K562 (cell line): ENCODE measurements around the gene NUTM1. TPM values are rescaled to one million over a fixed set of nuclear protein-coding genes. Genes with fewer than 3 reads are reported as not detected.

Experiments used
- CHD2 ChIP-seq: IDR thresholded peaks from 2 replicates; pipeline ENCODE4 v1.6.1; 2011; ENCODE audit warnings: low read depth, low read length
- CREB3 ChIP-seq: fragments of 450-650 bp; conservative IDR thresholded peaks from 2 replicates; pipeline ENCODE4 v1.6.1; 2016; ENCODE audit warnings: missing genetic modification characterization, low read depth, mild to moderate bottlenecking, missing compliant biosample characterization, moderate library complexity
- ELF2 ChIP-seq: fragments of 250-450 bp; sonication (Bioruptor Pico); IDR thresholded peaks from 2 replicates; pipeline ENCODE4 v1.5.0; 2021; ENCODE audit warnings: mild to moderate bottlenecking
- ESRRA ChIP-seq: fragments of 450-650 bp; IDR thresholded peaks from 2 replicates; pipeline ENCODE4 v1.6.1; 2014; ENCODE audit warnings: low read depth, mild to moderate bottlenecking, moderate library complexity, borderline replicate concordance
- HDAC2 ChIP-seq: fragments of 450-650 bp; IDR thresholded peaks from 2 replicates; pipeline ENCODE4 v1.6.1; 2016; ENCODE audit warnings: mild to moderate bottlenecking
- HDAC6 ChIP-seq: IDR thresholded peaks from 2 replicates; pipeline ENCODE4 v1.6.1; 2012; ENCODE audit warnings: low read depth, mild to moderate bottlenecking, control low read depth, inconsistent platforms, low read length, moderate library complexity
- KDM5B ChIP-seq: fragments of 200-600 bp; sonication (generic); IDR thresholded peaks from 2 replicates; pipeline ENCODE4 v1.6.1; 2012; ENCODE audit warnings: low read depth, mild to moderate bottlenecking, moderate library complexity, low read length, control low read depth, inconsistent platforms; ENCODE audit not compliant: insufficient replicate concordance
- LCOR ChIP-seq: sonication (generic); formaldehyde crosslinking; IDR thresholded peaks from 2 replicates; pipeline ENCODE4 v1.8.0; 2022; ENCODE audit warnings: mild to moderate bottlenecking, missing genetic modification reagents
- NBN ChIP-seq: fragments of 450-650 bp; IDR thresholded peaks from 2 replicates; pipeline ENCODE4 v1.6.1; 2016; ENCODE audit warnings: low read depth, mild to moderate bottlenecking
- POLR2AphosphoS2 ChIP-seq: IDR thresholded peaks from 2 replicates; pipeline ENCODE4 v1.6.1; 2012; ENCODE audit warnings: low read length, improper control_type of control experiment
- POLR2AphosphoS5 ChIP-seq: IDR thresholded peaks from 2 replicates; pipeline ENCODE4 v1.6.1; 2011; ENCODE audit warnings: mild to moderate bottlenecking, low read depth, low read length, moderate library complexity; ENCODE audit not compliant: control insufficient read depth, insufficient read depth
- POLR2H ChIP-seq: IDR thresholded peaks from 2 replicates; pipeline ENCODE4 v1.6.1; 2016; ENCODE audit warnings: missing genetic modification characterization, low read depth, mild to moderate bottlenecking, control low read depth, missing compliant biosample characterization, moderate library complexity
- PURB ChIP-seq: sonication (generic); formaldehyde crosslinking; IDR thresholded peaks from 2 replicates; pipeline ENCODE4 v1.9.0; 2021; ENCODE audit warnings: low read depth, mild to moderate bottlenecking, missing genetic modification reagents
- SNIP1 ChIP-seq: fragments of 450-650 bp; IDR thresholded peaks from 2 replicates; pipeline ENCODE4 v1.7.1; 2017; ENCODE audit warnings: low read depth, mild to moderate bottlenecking
- TAF1 ChIP-seq: IDR thresholded peaks from 2 replicates; pipeline ENCODE4 v1.6.1; 2011; ENCODE audit warnings: mild to moderate bottlenecking, low read length, moderate library complexity; ENCODE audit not compliant: insufficient read depth, control insufficient read depth, severe bottlenecking; ENCODE audit errors: extremely low read depth
- TCF3 ChIP-seq: sonication (generic); formaldehyde crosslinking; IDR thresholded peaks from 2 replicates; pipeline ENCODE4 v1.4.0; 2020; ENCODE audit warnings: mild to moderate bottlenecking, missing genetic modification reagents
- ZBTB1 ChIP-seq: sonication (generic); formaldehyde crosslinking; IDR thresholded peaks from 2 replicates; pipeline ENCODE4 v1.8.1; 2023; ENCODE audit warnings: missing genetic modification reagents, low read depth, mild to moderate bottlenecking, borderline replicate concordance
- ZNF778 ChIP-seq: fragments of 450-650 bp; formaldehyde crosslinking; IDR thresholded peaks from 2 replicates; pipeline ENCODE4 v1.4.0; 2020; ENCODE audit warnings: mild to moderate bottlenecking, moderate library complexity
- polyA plus RNA-seq, 8 experiments: library from polyadenylated mRNA; depleted of rRNA in 4 of 8; stranded (reverse) in 5 of 8; unstranded in 3 of 8; fragments of >200 nt; fragmentation: Nextera tagmentation in 2 of 8; fragmentation: Illumina TruSeq in 1 of 8; extraction: Ambion mirVana in 2 of 8; extraction: Trizol in 1 of 8; gene quantifications; 2 replicates each; pipeline versions ENCODE4 v1.2.1 to v1.2.3, GENCODE V29; 2011 to 2014; ENCODE audit warnings: inconsistent platforms in 1 of 8, missing spikeins in 1 of 8
- total RNA-seq, 7 experiments: library from RNA; depleted of rRNA in 6 of 7; stranded (reverse); fragments of >200 nt in 6 of 7; fragmentation: Illumina TruSeq in 2 of 7; extraction: Trizol in 2 of 7; gene quantifications; 2 replicates each; pipeline versions ENCODE4 v1.2.1 to v1.2.3, GENCODE V29; 2011 to 2021; ENCODE audit warnings: low replicate concordance in 1 of 7
- TF ChIP-seq, protein P1 (sequence below): fragments of 200-800 bp; sonication (Bioruptor generic); IDR thresholded peaks from 2 replicates; pipeline ENCODE4 v1.6.1; 2017; ENCODE audit warnings: missing genetic modification characterization, missing compliant biosample characterization
- TF ChIP-seq, protein P2 (sequence below), 2 experiments: fragments of 450-650 bp in 1 of 2; IDR thresholded peaks; 2 replicates each; pipeline ENCODE4 v1.6.1; 2011 to 2017; ENCODE audit warnings: low read depth in 2 of 2, antibody characterized with exemption in 1 of 2, borderline replicate concordance in 1 of 2, low read length in 1 of 2, mild to moderate bottlenecking in 1 of 2, mixed read lengths in 1 of 2; ENCODE audit not compliant: control insufficient read depth in 1 of 2

NUTM1 gene
- total and polyA plus RNA-seq, 9 of the 15 experiments (the other 6 are each of a cell fraction or from before 2014, with no cell fraction given), result 0.01 to 0.05 (median 0.04) TPM; not detected in 4

DNA sequence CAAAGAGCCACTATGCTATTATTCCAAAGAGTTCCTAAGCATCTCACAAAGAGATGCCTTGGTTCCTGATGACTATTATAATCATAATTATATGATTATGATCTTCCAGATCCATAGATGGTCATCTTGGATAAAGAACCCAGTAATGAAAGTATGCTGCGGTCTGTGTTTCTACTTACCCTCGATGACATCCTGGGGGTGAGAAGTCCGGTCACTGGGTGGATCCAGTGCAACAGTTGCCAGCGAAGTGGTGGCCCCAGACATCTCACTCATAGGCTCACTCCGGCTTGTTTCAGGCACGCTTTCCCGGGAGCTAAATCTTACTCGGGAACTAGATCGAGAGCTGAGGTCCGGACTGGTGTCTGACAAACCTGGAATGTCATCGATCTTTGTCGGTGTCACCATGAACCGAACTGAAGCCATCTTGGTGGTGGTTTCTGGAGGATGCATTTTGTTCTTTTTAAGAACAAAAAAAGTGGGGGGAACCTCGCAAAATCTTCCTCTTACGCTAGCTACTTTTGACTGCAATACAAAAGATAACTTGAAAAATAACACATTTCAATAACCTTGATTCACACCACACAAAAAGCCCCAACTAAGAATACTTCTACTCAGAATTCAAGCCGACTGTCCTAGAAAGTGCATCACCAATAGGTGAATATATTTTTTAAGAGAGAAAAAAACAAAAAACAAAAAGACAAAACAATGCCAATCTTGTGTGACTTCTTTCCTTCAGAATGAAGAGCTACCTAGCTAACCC, 6.7 kb upstream of the NUTM1 start (continued):
- TF ChIP-seq CHD2 (no peak), POLR2AphosphoS5 (no peak), POLR2AphosphoS2 (no peak), CREB3 (tag) (peak; percentile 63; the same call in 1 of the 2 replicates), ZBTB1 (CRISPR knock-in tag) (no peak), KDM5B (no peak), POLR2H (no peak), HDAC6 (no peak), TAF1 (no peak), ELF2 (CRISPR knock-in tag) (no peak), PURB (CRISPR knock-in tag) (no peak), NBN (no peak), SNIP1 (no peak), TCF3 (CRISPR knock-in tag) (no peak), ESRRA (no peak), ZNF778 (CRISPR knock-in tag) (no peak), HDAC2 (no peak), LCOR (CRISPR knock-in tag) (no peak)
- TF ChIP-seq, protein P1, sequence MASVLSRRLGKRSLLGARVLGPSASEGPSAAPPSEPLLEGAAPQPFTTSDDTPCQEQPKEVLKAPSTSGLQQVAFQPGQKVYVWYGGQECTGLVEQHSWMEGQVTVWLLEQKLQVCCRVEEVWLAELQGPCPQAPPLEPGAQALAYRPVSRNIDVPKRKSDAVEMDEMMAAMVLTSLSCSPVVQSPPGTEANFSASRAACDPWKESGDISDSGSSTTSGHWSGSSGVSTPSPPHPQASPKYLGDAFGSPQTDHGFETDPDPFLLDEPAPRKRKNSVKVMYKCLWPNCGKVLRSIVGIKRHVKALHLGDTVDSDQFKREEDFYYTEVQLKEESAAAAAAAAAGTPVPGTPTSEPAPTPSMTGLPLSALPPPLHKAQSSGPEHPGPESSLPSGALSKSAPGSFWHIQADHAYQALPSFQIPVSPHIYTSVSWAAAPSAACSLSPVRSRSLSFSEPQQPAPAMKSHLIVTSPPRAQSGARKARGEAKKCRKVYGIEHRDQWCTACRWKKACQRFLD (CRISPR knock-in tag), result peak; percentile 67; the same call in 1 of the 2 replicates
- TF ChIP-seq, protein P2, sequence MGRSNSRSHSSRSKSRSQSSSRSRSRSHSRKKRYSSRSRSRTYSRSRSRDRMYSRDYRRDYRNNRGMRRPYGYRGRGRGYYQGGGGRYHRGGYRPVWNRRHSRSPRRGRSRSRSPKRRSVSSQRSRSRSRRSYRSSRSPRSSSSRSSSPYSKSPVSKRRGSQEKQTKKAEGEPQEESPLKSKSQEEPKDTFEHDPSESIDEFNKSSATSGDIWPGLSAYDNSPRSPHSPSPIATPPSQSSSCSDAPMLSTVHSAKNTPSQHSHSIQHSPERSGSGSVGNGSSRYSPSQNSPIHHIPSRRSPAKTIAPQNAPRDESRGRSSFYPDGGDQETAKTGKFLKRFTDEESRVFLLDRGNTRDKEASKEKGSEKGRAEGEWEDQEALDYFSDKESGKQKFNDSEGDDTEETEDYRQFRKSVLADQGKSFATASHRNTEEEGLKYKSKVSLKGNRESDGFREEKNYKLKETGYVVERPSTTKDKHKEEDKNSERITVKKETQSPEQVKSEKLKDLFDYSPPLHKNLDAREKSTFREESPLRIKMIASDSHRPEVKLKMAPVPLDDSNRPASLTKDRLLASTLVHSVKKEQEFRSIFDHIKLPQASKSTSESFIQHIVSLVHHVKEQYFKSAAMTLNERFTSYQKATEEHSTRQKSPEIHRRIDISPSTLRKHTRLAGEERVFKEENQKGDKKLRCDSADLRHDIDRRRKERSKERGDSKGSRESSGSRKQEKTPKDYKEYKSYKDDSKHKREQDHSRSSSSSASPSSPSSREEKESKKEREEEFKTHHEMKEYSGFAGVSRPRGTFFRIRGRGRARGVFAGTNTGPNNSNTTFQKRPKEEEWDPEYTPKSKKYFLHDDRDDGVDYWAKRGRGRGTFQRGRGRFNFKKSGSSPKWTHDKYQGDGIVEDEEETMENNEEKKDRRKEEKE (IDR thresholded peaks at IDR 0.05; ENCODE audit: borderline replicate concordance in 1 of 2, control insufficient read depth in 1 of 2, low read depth in 2 of 2, low read length in 1 of 2), result no peak
